ENCODE measurements around the gene TCEAL8. TPM values are rescaled to one million over a fixed set of nuclear protein-coding genes. Genes with fewer than 3 reads are reported as not detected.

Gene TCEAL8
- total RNA-seq, 2 experiments from 2014 or later = 26.8 to 32.6 TPM

GRCh38 chrX:103212749-103213457, 42.1 kb downstream of the TCEAL8 start:
- H3K4me1 ChIP-seq (ENCODE audit: insufficient read depth, low read length, poor library complexity, severe bottlenecking) = no peaks in the 10 kb centered on the region
- H3K4me2 ChIP-seq (ENCODE audit: low read length) = no peak overlapping the region
- DNase-seq (ENCODE audit: low spot score) = no peak
- no peak overlapping the region for H2AFZ ChIP-seq (ENCODE audit: low read length)
- ChIA-PET CTCF (ENCODE audit: unreplicated experiment) (interaction anchor here (0.6 kb wide), 1 partner anchor 224 kb away, joined by 3 read pairs; no protein-coding TSS in a partner anchor), POLR2A (interaction anchor here (0.6 kb wide), 1 partner anchor 214 kb away, joined by 3 read pairs; no protein-coding TSS in a partner anchor)
- no peaks in the 10 kb centered on the region for H3K9me3 ChIP-seq (ENCODE audit: low read length)
- no peak overlapping the region for H3K4me3 ChIP-seq (ENCODE audit: low read depth, low read length, poor library complexity, severe bottlenecking)
- no peaks in the 10 kb centered on the region for H4K20me1 ChIP-seq (ENCODE audit: insufficient read depth, low read length)
- intact Hi-C loops (cut with micrococcal nuclease; ENCODE audit: unreplicated experiment) = loop anchor here (5.0 kb wide), 1 partner anchor 34 kb away; no protein-coding TSS in a partner anchor
- BruUV-seq (replicated peaks) = no TSS peak
- H3K9me2 ChIP-seq (ENCODE audit: insufficient read depth, low read length) = no peaks in the 10 kb centered on the region
- H3K27ac ChIP-seq (ENCODE audit: low read depth, low read length, poor library complexity, severe bottlenecking) = no peak overlapping the region
- TF ChIP-seq EZH2phosphoT487 (IDR thresholded peaks at IDR 0.05; ENCODE audit: borderline replicate concordance, low read depth, low read length) (no peak), CTCF (conservative IDR thresholded peaks at IDR 0.05; ENCODE audit: low read length) (no peak)
- H3K36me3 ChIP-seq (ENCODE audit: insufficient read depth, low read length) = no peaks in the 10 kb centered on the region
- H3K79me2 ChIP-seq (ENCODE audit: insufficient read depth, low read depth, low read length) = no peaks in the 10 kb centered on the region

GRCh38 chrX:103211012-103211715, 43.8 kb downstream of the TCEAL8 start:
- intact Hi-C loops (cut with micrococcal nuclease; ENCODE audit: unreplicated experiment) = loop anchor here (2.0 to 5.0 kb wide), 2 partner anchors 36 to 254 kb away; no protein-coding TSS in a partner anchor

More at GRCh38 chrX:103211012-103211715, 43.8 kb downstream of the TCEAL8 start:
- Histone ChIP-seq H3K4me1 (ENCODE audit: insufficient read depth, low read length, poor library complexity, severe bottlenecking) (no peaks in the 10 kb centered on the region), H3K9me2 (ENCODE audit: insufficient read depth, low read length) (no peaks in the 10 kb centered on the region), H3K36me3 (ENCODE audit: insufficient read depth, low read length) (no peaks in the 10 kb centered on the region), H3K79me2 (ENCODE audit: insufficient read depth, low read depth, low read length) (no peaks in the 10 kb centered on the region), H3K9me3 (ENCODE audit: low read length) (no peaks in the 10 kb centered on the region), H3K4me3 (ENCODE audit: low read depth, low read length, poor library complexity, severe bottlenecking) (no peak overlapping the region), H3K4me2 (ENCODE audit: low read length) (no peak overlapping the region), H3K27ac (ENCODE audit: low read depth, low read length, poor library complexity, severe bottlenecking) (no peak overlapping the region), H2AFZ (ENCODE audit: low read length) (no peak overlapping the region), H4K20me1 (ENCODE audit: insufficient read depth, low read length) (no peaks in the 10 kb centered on the region)
- POLR2A ChIA-PET = interaction anchor here (0.7 kb wide), 1 partner anchor 227 kb away, joined by 3 read pairs; no protein-coding TSS in a partner anchor
- peak; percentile 43 for DNase-seq (ENCODE audit: low spot score)
- TF ChIP-seq CTCF (conservative IDR thresholded peaks at IDR 0.05; ENCODE audit: low read length) (peak; percentile 71), EZH2phosphoT487 (IDR thresholded peaks at IDR 0.05; ENCODE audit: borderline replicate concordance, low read depth, low read length) (no peak)
- BruUV-seq (replicated peaks) = no TSS peak
- CTCF ChIA-PET (ENCODE audit: unreplicated experiment) = interaction anchor here (0.6 to 1.2 kb wide), 2 partner anchors 22 to 44 kb away, joined by 3 read pairs; partner anchors contain the start of gene TCEAL8
